GM18951 (cell line): Measurements from ENCODE around the gene SLC38A8.

ENCODE experiments used
- POLR2A ChIP-seq: IDR thresholded peaks from 4 replicates; pipeline ENCODE4 v1.6.1; 2011; ENCODE audit warnings: mild to moderate bottlenecking; ENCODE audit not compliant: insufficient read length, insufficient read depth; ENCODE audit errors: extremely low read depth
- in situ Hi-C: fragments of 300-500 bp; cut with MboI; formaldehyde crosslinking; loops from one replicate; pipeline ENCODE4 v1.12.0; 2022; ENCODE audit warnings: low sequenced_read_pairs, mixed read lengths, inconsistent platforms; ENCODE audit not compliant: unreplicated experiment

SLC38A8 gene

DNA sequence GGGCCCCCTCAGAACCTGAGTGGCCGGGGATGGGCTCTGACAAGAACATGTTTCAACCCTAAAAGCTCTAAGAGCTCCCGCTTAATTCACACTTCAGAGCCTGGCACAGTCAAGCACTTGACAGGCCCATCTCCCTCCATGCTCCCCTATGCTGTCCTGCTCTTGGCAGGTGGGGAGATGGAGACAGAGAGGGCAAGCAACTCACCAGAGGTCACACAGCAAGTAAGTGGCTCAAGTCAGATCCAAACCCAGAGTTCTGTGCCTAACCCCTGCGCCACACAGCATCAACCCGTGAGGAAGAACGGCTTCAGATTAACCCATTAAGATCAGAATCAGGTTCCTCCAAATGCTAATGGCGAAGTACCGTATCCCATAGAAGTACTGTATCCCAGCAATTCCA lies 38.2 kb downstream of the SLC38A8 start:
- in situ Hi-C loops = no loop called here
- no peak for TF ChIP-seq POLR2A

GRCh38 chr16:84003038-84003437 lies 39.6 kb downstream of the SLC38A8 start:
- no peak for TF ChIP-seq POLR2A
- in situ Hi-C loops = no loop called here

DNA sequence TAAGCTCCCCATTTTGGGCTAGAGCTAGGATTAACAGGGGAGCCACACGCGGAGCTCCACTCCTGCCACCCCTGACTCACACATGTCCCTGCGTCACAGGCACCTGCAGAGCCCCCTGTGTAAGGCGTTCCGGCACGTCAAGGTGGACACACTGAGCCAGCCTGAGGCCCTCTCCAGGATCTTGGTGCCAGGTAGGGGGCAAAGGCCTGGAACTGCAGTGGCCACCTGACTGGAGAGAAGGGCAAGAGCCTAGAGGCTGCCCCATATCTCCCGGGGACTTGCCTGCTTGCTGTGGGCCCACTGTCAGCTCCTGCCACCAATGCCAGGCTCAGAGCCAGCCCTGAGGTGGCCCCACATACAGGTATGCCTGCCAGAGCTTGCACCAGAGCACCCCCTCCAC lies 40.9 kb downstream of the SLC38A8 start:
- TF ChIP-seq POLR2A = no peak
- in situ Hi-C loops = no loop called here

- no peak for TF ChIP-seq POLR2A
- in situ Hi-C loops = no loop called here
These were observed 41.5 kb downstream of the SLC38A8 start for GRCh38 chr16:84000989-84001642.

DNA sequence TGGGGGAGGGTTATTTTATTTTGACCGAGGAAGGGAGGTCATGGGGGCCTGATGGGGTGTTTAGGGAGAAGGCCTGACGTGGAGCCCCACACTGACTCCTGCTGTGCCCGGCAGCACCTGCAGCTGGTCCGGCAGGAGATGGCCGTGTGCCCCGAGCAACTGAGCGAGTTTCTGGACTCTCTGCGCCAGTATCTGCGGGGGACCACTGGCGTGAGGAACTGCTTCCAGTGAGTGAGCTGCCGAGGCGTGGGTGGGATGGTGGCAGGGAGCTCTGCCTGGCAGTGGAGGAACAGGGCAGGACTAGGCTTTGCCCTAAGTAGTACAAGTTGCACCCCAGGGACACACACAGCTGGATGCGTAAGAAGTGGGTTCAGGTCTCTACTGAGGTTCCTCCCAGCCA lies 44.5 kb downstream of the SLC38A8 start:
- TF ChIP-seq POLR2A = no peak
- in situ Hi-C loops = no loop called here

DNA sequence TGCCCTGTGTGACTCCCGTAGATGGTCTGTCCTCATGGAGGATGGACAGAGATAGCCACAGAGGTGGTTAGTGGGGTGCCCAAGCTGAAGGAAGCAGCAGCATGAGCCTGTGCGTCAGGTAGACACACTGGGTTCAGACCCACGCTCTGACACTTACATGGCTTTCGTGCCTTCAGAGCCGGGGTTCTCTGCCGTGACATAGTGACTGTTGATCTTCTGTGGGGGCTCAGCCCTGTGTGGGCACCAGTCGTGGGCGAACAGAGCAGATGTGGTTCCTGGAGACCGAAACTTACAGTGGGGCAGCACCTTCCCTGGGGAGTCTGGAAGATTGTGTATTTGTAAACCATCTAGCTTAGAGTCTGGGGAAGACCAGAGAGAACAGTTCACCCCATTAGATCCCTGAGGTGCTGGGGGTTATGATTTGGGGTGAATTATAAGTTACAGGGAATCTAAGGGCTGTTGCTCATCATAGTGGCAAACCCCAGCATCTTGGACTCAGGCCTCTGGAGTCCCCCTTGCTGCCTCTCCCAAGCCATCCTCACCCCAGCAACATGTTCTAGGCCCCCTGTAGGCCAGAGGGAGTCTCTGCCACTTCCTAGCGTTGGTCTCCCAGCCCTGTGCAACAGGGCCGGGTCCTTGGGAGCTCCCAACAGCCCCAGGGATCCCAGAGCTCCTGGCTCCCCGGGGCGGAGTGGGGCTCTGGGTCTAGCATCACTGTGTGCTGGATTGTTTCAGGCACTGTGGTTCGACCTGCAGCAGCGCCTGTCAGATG lies 45.9 kb downstream of the SLC38A8 start:
- in situ Hi-C loops = no loop called here
- TF ChIP-seq POLR2A = no peak

- TF ChIP-seq POLR2A = no peak
- in situ Hi-C loops = no loop called here
These were observed 46.8 kb downstream of the SLC38A8 start for GRCh38 chr16:83995754-83996153.

DNA sequence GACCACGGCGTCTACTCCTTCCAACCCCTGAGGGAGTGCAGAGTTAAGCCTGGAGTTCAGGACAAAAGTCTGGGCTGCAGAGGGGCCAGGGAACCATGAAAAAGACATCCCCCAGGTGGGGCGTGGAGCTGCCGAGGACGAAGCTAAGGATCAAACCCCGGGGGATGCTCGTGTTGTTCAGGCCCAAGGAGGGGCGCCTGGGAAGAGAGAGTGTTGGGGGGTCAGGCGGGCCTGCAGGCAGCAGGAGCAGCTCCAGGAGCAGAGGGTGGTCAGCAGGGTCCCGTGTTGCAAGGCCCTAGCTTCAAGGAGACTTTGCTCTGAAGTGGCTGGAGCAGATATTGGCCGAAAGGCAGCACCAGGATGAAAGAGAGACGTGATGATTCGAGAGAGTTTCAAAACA lies 47.9 kb downstream of the SLC38A8 start:
- in situ Hi-C loops = no loop called here
- no peak for TF ChIP-seq POLR2A

GRCh38 chr16:83994087-83994486 lies 48.5 kb downstream of the SLC38A8 start:
- in situ Hi-C loops = no loop called here
- TF ChIP-seq POLR2A = no peak

- in situ Hi-C loops = no loop called here
- TF ChIP-seq POLR2A = no peak
These were observed 50.0 kb downstream of the SLC38A8 start for GRCh38 chr16:83992624-83993023.

GRCh38 chr16:83990492-83990891 lies 52.1 kb downstream of the SLC38A8 start:
- no peak for TF ChIP-seq POLR2A
- in situ Hi-C loops = no loop called here

GRCh38 chr16:83989300-83989699 lies 53.3 kb downstream of the SLC38A8 start:
- in situ Hi-C loops = no loop called here
- no peak for TF ChIP-seq POLR2A

GRCh38 chr16:83983491-83983890 lies 59.1 kb downstream of the SLC38A8 start:
- in situ Hi-C loops = no loop called here

DNA sequence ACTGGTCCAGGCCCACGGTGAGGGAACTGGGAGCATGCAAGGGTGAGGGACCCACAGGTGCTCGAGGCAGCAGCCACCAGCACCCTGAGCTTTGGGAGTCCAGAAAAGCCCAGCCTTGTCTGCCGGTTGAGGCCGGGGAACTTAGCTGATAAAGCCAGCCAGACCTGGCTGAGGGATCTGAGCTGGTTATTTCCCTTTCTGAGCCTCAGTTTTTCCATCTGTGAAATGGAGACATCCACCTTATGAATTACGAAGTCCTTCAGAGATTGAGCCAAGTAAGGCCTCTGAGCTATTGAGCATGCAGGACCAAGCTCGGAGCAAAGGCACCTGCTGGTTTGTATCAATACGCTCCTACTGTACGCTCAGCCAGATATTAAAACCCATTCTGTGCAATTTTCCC lies 60.8 kb downstream of the SLC38A8 start:
- in situ Hi-C loops = no loop called here
- no peak for TF ChIP-seq POLR2A

More at GRCh38 chr16:83983491-83983890, 59.1 kb downstream of the SLC38A8 start:
- TF ChIP-seq POLR2A = no peak
